T-cell (primary cell): Measurements from ENCODE around the gene OFD1. TPM values are rescaled to one million over a fixed set of nuclear protein-coding genes. Genes with fewer than 3 reads are reported as not detected.

Experiments used
- ATAC-seq, 4 experiments: fragments of 200-7000 bp in 3 of 4; fragments of 150-1000 bp in 1 of 4; cut with Tn5 transposase; replicated peaks in 1 of 4; 1 replicate in 3 of 4; 2 replicates in 1 of 4; pipeline ENCODE4 v1.10.0; 2021; ENCODE audit warnings: moderate library complexity in 3 of 4, mild to moderate bottlenecking in 2 of 4, moderate number of reproducible peaks in 1 of 4
- CTCF ChIA-PET, 2 donors: fragments of 300-600 bp; sonication (Branson Sonifier 250); formaldehyde crosslinking; loops; one replicate each; lab custom pipeline; 2022; ENCODE audit warnings: antibody characterized with exemption in 2 of 2; lab: Charles Lee
- POLR2A ChIA-PET, 2 donors: fragments of 300-600 bp; sonication (Branson Sonifier 250); formaldehyde crosslinking; loops; one replicate each; lab custom pipeline; 2022; ENCODE audit warnings: antibody characterized with exemption in 2 of 2; lab: Charles Lee
- DNase-seq, 35 experiments: peaks; one replicate each; pipeline versions ENCODE4 v3.0.0 to v3.0.0-alpha.2; 2013 to 2023
- H3K27ac ChIP-seq: one replicate; pipeline ENCODE4 v1.5.1; 2013; ENCODE audit warnings: low read length
- H3K27me3 ChIP-seq, 2 experiments: replicated peaks in 1 of 2; 1 replicate in 1 of 2; 2 replicates in 1 of 2; pipeline versions ENCODE4 v1.6.1 to v1.7.0; 2013; ENCODE audit warnings: low read length in 1 of 2, mixed read lengths in 1 of 2; ENCODE audit not compliant: control insufficient read depth in 2 of 2, insufficient read depth in 2 of 2; ENCODE audit errors: extremely low read depth in 1 of 2
- H3K36me3 ChIP-seq, 2 donors: 1 replicate in 1 of 2; 2 replicates in 1 of 2; pipeline versions ENCODE4 v1.6.1 to v1.7.0; 2013; ENCODE audit warnings: low read length in 1 of 2; ENCODE audit not compliant: control insufficient read depth in 2 of 2, insufficient read depth in 1 of 2; ENCODE audit errors: extremely low read depth in 1 of 2
- H3K4me1 ChIP-seq, 2 experiments: 1 replicate in 1 of 2; 2 replicates in 1 of 2; pipeline versions ENCODE4 v1.6.1 to v1.7.0; 2013; ENCODE audit warnings: low read length in 2 of 2, mixed read lengths in 1 of 2; ENCODE audit not compliant: insufficient read depth in 2 of 2, control insufficient read depth in 1 of 2; ENCODE audit errors: extremely low read depth in 1 of 2
- H3K4me3 ChIP-seq, 2 donors: 1 replicate in 1 of 2; 2 replicates in 1 of 2; pipeline versions ENCODE4 v1.5.1 to v1.7.0; 2013; ENCODE audit warnings: mild to moderate bottlenecking in 2 of 2, low read length in 1 of 2, moderate library complexity in 1 of 2; ENCODE audit not compliant: control insufficient read depth in 1 of 2; ENCODE audit errors: extremely low read depth in 1 of 2
- H3K9me3 ChIP-seq: 2 replicates; pipeline ENCODE4 v1.7.0; 2013
- H3K27ac Mint-ChIP-seq, 2 donors: one replicate each; pipeline ENCODE4 v1.8.0; 2020 to 2021; ENCODE audit warnings: mild to moderate bottlenecking in 2 of 2, mixed read lengths in 2 of 2
- H3K27me3 Mint-ChIP-seq, 2 donors: one replicate each; pipeline ENCODE4 v1.8.0; 2021 to 2022; ENCODE audit warnings: mixed read lengths in 2 of 2
- H3K36me3 Mint-ChIP-seq: one replicate; pipeline ENCODE4 v1.8.0; 2021; ENCODE audit warnings: mixed read lengths
- H3K4me1 Mint-ChIP-seq, 3 donors: one replicate each; pipeline ENCODE4 v1.8.0; 2020 to 2022; ENCODE audit warnings: mixed read lengths in 3 of 3, mild to moderate bottlenecking in 1 of 3
- H3K4me3 Mint-ChIP-seq, 3 donors: one replicate each; pipeline ENCODE4 v1.8.0; 2020 to 2022; ENCODE audit warnings: mild to moderate bottlenecking in 3 of 3, mixed read lengths in 3 of 3, moderate library complexity in 3 of 3
- H3K9me3 Mint-ChIP-seq, 3 donors: one replicate each; pipeline ENCODE4 v1.8.0; 2020 to 2022; ENCODE audit warnings: mixed read lengths in 3 of 3
- WGBS: methylation state at CpG from one replicate; pipeline ENCODE4 v1.1.5; 2013; ENCODE audit warnings: missing lambda C conversion rate; ENCODE audit not compliant: insufficient coverage; 5-methylcytosine and 5-hydroxymethylcytosine counted together
- total RNA-seq, 35 experiments: library from RNA in 6 of 35; stranded (reverse) in 6 of 35; fragments of 120-200 nt in 1 of 35; gene quantifications; one replicate each; pipeline versions ENCODE4 v1.2.1 to v1.2.4 and lab custom pipeline; 2013 to 2026

The OFD1 gene
- total RNA-seq, 5 donors from 2014 or later (not counting 1 experiment from before 2014, with no cell fraction given), result 78.8 to 96.8 (median 89.3) TPM

GRCh38 chrX:13693341-13693961 is 41.1 kb upstream of the OFD1 start:
- Histone ChIP-seq H3K36me3 (no peaks in the 10 kb centered on the region), H3K27me3 (no peaks in the 10 kb centered on the region), H3K4me1 (peaks cover 5 to 35% of the 10 kb centered on the region in 2 experiments), H3K9me3 (no peaks in the 10 kb centered on the region), H3K4me3 (no peak overlapping the region), H3K27ac (no peak overlapping the region)
- WGBS, result 80% methylated on average over 2 of the region's 7 CpGs
- DNase-seq (no peak), ATAC-seq (no peak)
- Mint-ChIP-seq H3K27me3 (peaks cover 0 to 16% of the 10 kb centered on the region in 2 donors), H3K4me1 (peaks cover 51 to 78% (median 77%) of the 10 kb centered on the region in 3 donors), H3K36me3 (peaks cover 12% of the 10 kb centered on the region), H3K9me3 (no peaks in the 10 kb centered on the region), H3K4me3 (peak overlapping the region in 2 of 3 donors; percentile 2 to 52), H3K27ac (peak overlapping the region; percentile 7 to 58)
- ChIA-PET POLR2A (interaction anchor here in 1 of 2 donors (0.6 kb wide), 1 partner anchor 335 kb away, joined by 5 read pairs; no protein-coding TSS in a partner anchor), CTCF (interaction anchor here (1.2 to 1.3 kb wide), 2 partner anchors 43 to 186 kb away, joined by 3 to 5 read pairs; no protein-coding TSS in a partner anchor)

- Mint-ChIP-seq H3K4me3 (no peak overlapping the region), H3K27ac (no peak overlapping the region), H3K9me3 (no peaks in the 10 kb centered on the region), H3K36me3 (peaks cover 12% of the 10 kb centered on the region), H3K27me3 (peaks cover 0 to 17% of the 10 kb centered on the region in 2 donors), H3K4me1 (peaks cover 52 to 83% (median 77%) of the 10 kb centered on the region in 3 donors)
- Histone ChIP-seq H3K27me3 (no peaks in the 10 kb centered on the region), H3K9me3 (no peaks in the 10 kb centered on the region), H3K27ac (peak overlapping the region; percentile 18), H3K4me3 (no peak overlapping the region), H3K4me1 (peaks cover 4 to 35% of the 10 kb centered on the region in 2 experiments), H3K36me3 (no peaks in the 10 kb centered on the region)
- ATAC-seq, result no peak
- no CpG with 5 or more reads among the region's 2 CpGs for WGBS
- ChIA-PET CTCF (interaction anchor here (0.6 to 1.3 kb wide), 2 partner anchors 42 to 668 kb away, joined by 3 to 5 read pairs; no protein-coding TSS in a partner anchor), POLR2A (no interaction called here)
- DNase-seq, result no peak
Observed at GRCh38 chrX:13694359-13694758, 40.2 kb upstream of the OFD1 start.

GRCh38 chrX:13694983-13695382 is 39.6 kb upstream of the OFD1 start:
- DNase-seq, result no peak
- no peak overlapping the region for H3K4me3 ChIP-seq
- no peaks in the 10 kb centered on the region for H3K27me3 ChIP-seq
- ChIA-PET CTCF (interaction anchor here (0.6 to 1.3 kb wide), 3 partner anchors 42 to 669 kb away, joined by 3 to 5 read pairs (median 3); no protein-coding TSS in a partner anchor), POLR2A (interaction anchor here in 1 of 2 donors (0.6 kb wide), 1 partner anchor 330 kb away, joined by 4 read pairs; no protein-coding TSS in a partner anchor)
- no peaks in the 10 kb centered on the region for H3K36me3 ChIP-seq
- peaks cover 4 to 37% of the 10 kb centered on the region in 2 experiments for H3K4me1 ChIP-seq
- no peak for ATAC-seq
- H3K27me3 Mint-ChIP-seq, result peaks cover 0 to 18% of the 10 kb centered on the region in 2 donors
- no peaks in the 10 kb centered on the region for H3K9me3 ChIP-seq
- H3K36me3 Mint-ChIP-seq, result peaks cover 12% of the 10 kb centered on the region
- H3K27ac Mint-ChIP-seq, result peak overlapping the region in 1 of 2 donors; percentile 25
- H3K9me3 Mint-ChIP-seq, result no peaks in the 10 kb centered on the region
- peak overlapping the region; percentile 18 for H3K27ac ChIP-seq
- peak overlapping the region in 1 of 3 donors; percentile 0 for H3K4me3 Mint-ChIP-seq
- peaks cover 49 to 85% (median 71%) of the 10 kb centered on the region in 3 donors for H3K4me1 Mint-ChIP-seq
- 87% methylated on average over 4 of the region's 8 CpGs for WGBS

- H3K27ac Mint-ChIP-seq, result peak overlapping the region in 1 of 2 donors; percentile 25
- Histone ChIP-seq H3K36me3 (no peaks in the 10 kb centered on the region), H3K4me1 (peaks cover 0 to 39% of the 10 kb centered on the region in 2 experiments), H3K4me3 (no peak overlapping the region), H3K27ac (no peak overlapping the region), H3K9me3 (no peaks in the 10 kb centered on the region), H3K27me3 (no peaks in the 10 kb centered on the region)
- no peak for ATAC-seq
- DNase-seq, result no peak
- peaks cover 0 to 18% of the 10 kb centered on the region in 2 donors for H3K27me3 Mint-ChIP-seq
- no CpG with 5 or more reads among the region's 4 CpGs for WGBS
- H3K4me1 Mint-ChIP-seq, result peaks cover 42 to 86% (median 68%) of the 10 kb centered on the region in 3 donors
- H3K36me3 Mint-ChIP-seq, result peaks cover 12% of the 10 kb centered on the region
- ChIA-PET CTCF (interaction anchor here (0.6 to 3.7 kb wide), 3 partner anchors 9 to 207 kb away, joined by 3 to 17 read pairs (median 3); no protein-coding TSS in a partner anchor), POLR2A (interaction anchor here (0.6 to 0.7 kb wide), 3 partner anchors 330 to 596 kb away, joined by 3 to 8 read pairs (median 4); no protein-coding TSS in a partner anchor)
- no peak overlapping the region for H3K4me3 Mint-ChIP-seq
- H3K9me3 Mint-ChIP-seq, result no peaks in the 10 kb centered on the region
Observed at GRCh38 chrX:13695601-13696115, 38.9 kb upstream of the OFD1 start.

- no peak overlapping the region for H3K4me3 ChIP-seq
- peak in 1 of 35 experiments; percentile 31 for DNase-seq
- no peak overlapping the region for H3K27ac ChIP-seq
- no CpG with 5 or more reads among the region's 2 CpGs for WGBS
- H3K4me1 ChIP-seq, result peaks cover 0 to 35% of the 10 kb centered on the region in 2 experiments
- ATAC-seq, result peak in 2 of 4 experiments; percentile 31 to 38
- Mint-ChIP-seq H3K9me3 (no peaks in the 10 kb centered on the region), H3K4me3 (no peak overlapping the region), H3K27ac (peak overlapping the region in 1 of 2 donors; percentile 73), H3K27me3 (peaks cover 0 to 18% of the 10 kb centered on the region in 2 donors), H3K4me1 (peaks cover 43 to 90% (median 69%) of the 10 kb centered on the region in 3 donors), H3K36me3 (peaks cover 19% of the 10 kb centered on the region)
- no peaks in the 10 kb centered on the region for H3K9me3 ChIP-seq
- peaks cover 0 to 1% of the 10 kb centered on the region in 2 donors for H3K36me3 ChIP-seq
- no peaks in the 10 kb centered on the region for H3K27me3 ChIP-seq
- ChIA-PET CTCF (interaction anchor here (0.5 to 3.7 kb wide), 3 partner anchors 11 to 301 kb away, joined by 3 to 17 read pairs (median 3); no protein-coding TSS in a partner anchor), POLR2A (interaction anchor here in 1 of 2 donors (0.6 to 0.8 kb wide), 4 partner anchors 9 to 109 kb away, joined by 3 to 4 read pairs (median 3); partner anchors contain the start of genes OFD1, RAB9A and TRAPPC2)
Observed at GRCh38 chrX:13697455-13697854, 37.1 kb upstream of the OFD1 start.

GRCh38 chrX:13697976-13698375 is 36.6 kb upstream of the OFD1 start:
- Mint-ChIP-seq H3K4me1 (peaks cover 39 to 90% (median 68%) of the 10 kb centered on the region in 3 donors), H3K36me3 (peaks cover 19% of the 10 kb centered on the region)

More at GRCh38 chrX:13697976-13698375, 36.6 kb upstream of the OFD1 start:
- H3K4me1 ChIP-seq, result peaks cover 0 to 36% of the 10 kb centered on the region in 2 experiments
- no peak overlapping the region for H3K4me3 ChIP-seq
- DNase-seq, result no peak
- no CpG with 5 or more reads among the region's 1 CpG for WGBS
- H3K36me3 ChIP-seq, result peaks cover 0 to 2% of the 10 kb centered on the region in 2 donors
- no peaks in the 10 kb centered on the region for H3K27me3 ChIP-seq
- H3K27me3 Mint-ChIP-seq, result peaks cover 0 to 13% of the 10 kb centered on the region in 2 donors
- no peak for ATAC-seq
- H3K27ac ChIP-seq, result no peak overlapping the region
- ChIA-PET POLR2A (interaction anchor here in 1 of 2 donors (0.7 kb wide), 2 partner anchors 9 to 36 kb away, joined by 3 read pairs; partner anchors contain the start of genes OFD1, RAB9A and TRAPPC2), CTCF (interaction anchor here (0.5 to 3.7 kb wide), 3 partner anchors 11 to 300 kb away, joined by 3 to 17 read pairs (median 3); no protein-coding TSS in a partner anchor)
- H3K4me3 Mint-ChIP-seq, result no peak overlapping the region
- H3K9me3 ChIP-seq, result no peaks in the 10 kb centered on the region
- no peak overlapping the region for H3K27ac Mint-ChIP-seq
- no peaks in the 10 kb centered on the region for H3K9me3 Mint-ChIP-seq
